Measurements from ENCODE around the gene SAPCD2. TPM values are rescaled to one million over a fixed set of nuclear protein-coding genes. Genes with fewer than 3 reads are reported as not detected.

Gene SAPCD2
- total RNA-seq, 1 experiment from 2014 or later: 29.8 TPM

DNA sequence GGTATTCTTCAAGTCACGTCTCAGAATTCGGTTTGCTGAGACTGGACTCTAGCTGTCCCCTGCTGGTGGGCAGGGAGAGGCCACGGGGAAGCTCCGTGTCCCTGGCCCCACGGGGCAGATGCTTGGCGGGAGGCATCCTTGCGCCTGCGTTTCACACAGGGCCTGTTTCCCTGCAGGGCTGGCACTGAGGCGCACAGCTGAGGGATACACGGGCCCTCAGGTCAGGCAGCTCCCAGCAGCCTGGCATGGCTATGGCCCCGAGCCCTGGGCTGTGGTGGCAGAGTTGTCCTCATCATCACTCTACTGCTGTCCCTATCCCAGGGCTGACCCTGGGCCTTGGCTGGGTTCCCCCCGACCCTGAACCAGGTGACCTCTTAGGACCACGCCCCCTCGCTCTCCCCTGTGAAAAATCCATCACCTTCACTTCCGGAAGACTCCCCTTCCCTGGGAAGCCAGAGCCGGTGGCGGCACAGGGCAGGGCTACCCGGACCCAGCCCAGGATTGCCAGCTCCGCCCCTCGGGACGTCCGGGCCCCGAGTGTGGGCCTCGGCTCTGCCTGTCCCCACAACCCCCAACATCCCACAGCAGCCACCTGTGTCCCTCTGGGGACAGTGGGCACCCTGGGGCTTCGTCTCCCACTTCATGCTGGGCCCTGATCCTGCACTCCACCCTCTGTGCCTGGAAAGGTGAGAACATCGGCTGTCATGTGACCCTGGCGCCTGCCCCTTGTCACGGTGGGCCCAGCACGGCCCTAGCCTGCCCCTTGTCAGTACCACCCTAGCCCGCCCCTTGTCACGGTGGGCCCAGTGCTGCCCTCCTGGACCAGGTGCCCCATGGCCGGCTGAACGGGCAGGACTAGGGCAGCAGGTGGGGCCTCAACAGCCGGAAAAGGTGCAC lies 39.1 kb upstream of the SAPCD2 start:
- H3K79me1 ChIP-seq (ENCODE audit: insufficient read depth, low read depth, low read length, poor library complexity, severe bottlenecking): no peaks in the 10 kb centered on the region
- H3K27ac Mint-ChIP-seq: no peak overlapping the region
- no peaks in the 10 kb centered on the region for H3K9me3 ChIP-seq (ENCODE audit: control insufficient read depth, low read depth, low read length)
- H3K23ac ChIP-seq (ENCODE audit: insufficient read length, low read depth, low read length): no peak overlapping the region
- H2AFZ ChIP-seq (ENCODE audit: low read length): no peak overlapping the region
- H3K36me3 Mint-ChIP-seq (ENCODE audit: insufficient read depth in 1 of 3, low read depth in 3 of 3): peaks cover 1 to 19% (median 5%) of the 10 kb centered on the region in 3 experiments; a peak in 5 of 7 replicates
- H3T11ph ChIP-seq (ENCODE audit: low read length): no peak overlapping the region
- no CpG with 5 or more reads among the region's 34 CpGs for WGBS (ENCODE audit: extremely low coverage, insufficient read length, low lambda C conversion rate)
- H3K14ac ChIP-seq (ENCODE audit: insufficient read depth, low read length): no peak overlapping the region
- no peak overlapping the region for H4K5ac ChIP-seq (ENCODE audit: insufficient read length, low read depth, low read length)
- TF ChIP-seq, protein P1, sequence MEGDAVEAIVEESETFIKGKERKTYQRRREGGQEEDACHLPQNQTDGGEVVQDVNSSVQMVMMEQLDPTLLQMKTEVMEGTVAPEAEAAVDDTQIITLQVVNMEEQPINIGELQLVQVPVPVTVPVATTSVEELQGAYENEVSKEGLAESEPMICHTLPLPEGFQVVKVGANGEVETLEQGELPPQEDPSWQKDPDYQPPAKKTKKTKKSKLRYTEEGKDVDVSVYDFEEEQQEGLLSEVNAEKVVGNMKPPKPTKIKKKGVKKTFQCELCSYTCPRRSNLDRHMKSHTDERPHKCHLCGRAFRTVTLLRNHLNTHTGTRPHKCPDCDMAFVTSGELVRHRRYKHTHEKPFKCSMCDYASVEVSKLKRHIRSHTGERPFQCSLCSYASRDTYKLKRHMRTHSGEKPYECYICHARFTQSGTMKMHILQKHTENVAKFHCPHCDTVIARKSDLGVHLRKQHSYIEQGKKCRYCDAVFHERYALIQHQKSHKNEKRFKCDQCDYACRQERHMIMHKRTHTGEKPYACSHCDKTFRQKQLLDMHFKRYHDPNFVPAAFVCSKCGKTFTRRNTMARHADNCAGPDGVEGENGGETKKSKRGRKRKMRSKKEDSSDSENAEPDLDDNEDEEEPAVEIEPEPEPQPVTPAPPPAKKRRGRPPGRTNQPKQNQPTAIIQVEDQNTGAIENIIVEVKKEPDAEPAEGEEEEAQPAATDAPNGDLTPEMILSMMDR (conservative IDR thresholded peaks at IDR 0.05): no peak
- no peak overlapping the region for H2BK120ac ChIP-seq (ENCODE audit: low read depth, low read length, poor library complexity, severe bottlenecking)
- H3K27ac ChIP-seq (ENCODE audit: insufficient read length, low read depth, low read length): no peak overlapping the region
- H3K23me2 ChIP-seq (ENCODE audit: insufficient read length, low read depth, low read length, poor library complexity, severe bottlenecking): no peaks in the 10 kb centered on the region
- H3K56ac ChIP-seq (ENCODE audit: insufficient read length, low read depth, low read length): no peak overlapping the region
- H2BK20ac ChIP-seq (ENCODE audit: low read depth, low read length, poor library complexity, severe bottlenecking): no peak overlapping the region
- H3K18ac ChIP-seq (ENCODE audit: insufficient read length, low read depth, low read length): no peak overlapping the region
- DNase-seq: no peak
- no peak overlapping the region; a peak in 1 of 5 replicates for H3K4me3 Mint-ChIP-seq
- no peak overlapping the region for H4K91ac ChIP-seq (ENCODE audit: insufficient read length, low read depth, low read length)
- H4K8ac ChIP-seq (replicated peaks; ENCODE audit: insufficient read length, low read depth, low read length): no peak overlapping the region
- no peak overlapping the region for H3K4ac ChIP-seq (ENCODE audit: low read depth, low read length)
- H3K9me3 Mint-ChIP-seq: no peaks in the 10 kb centered on the region
- no peaks in the 10 kb centered on the region; the same call in 1 of the 2 replicates for H3K27me3 ChIP-seq (ENCODE audit: insufficient read depth, low read length)
- H2BK15ac ChIP-seq (ENCODE audit: low read depth, low read length): no peak overlapping the region
- H4K20me1 ChIP-seq (ENCODE audit: control insufficient read depth, insufficient read depth, insufficient read length): no peaks in the 10 kb centered on the region
- H3K9ac ChIP-seq (ENCODE audit: extremely low read depth, insufficient read length, low read length): no peak overlapping the region
- H2BK12ac ChIP-seq (ENCODE audit: insufficient read length, low read depth, low read length): no peak overlapping the region
- H3K27me3 Mint-ChIP-seq (ENCODE audit: low read depth): peaks cover 10% of the 10 kb centered on the region
- no peak overlapping the region for H2AK5ac ChIP-seq (ENCODE audit: insufficient read length, low read length)
- H3K4me1 ChIP-seq (ENCODE audit: insufficient read depth, low read length): no peaks in the 10 kb centered on the region
- no peak overlapping the region for H3K4me2 ChIP-seq (ENCODE audit: insufficient read depth, insufficient read length, low read length)
- no peak overlapping the region for H2BK5ac ChIP-seq (ENCODE audit: insufficient read length, low read length)
- no peaks in the 10 kb centered on the region for H3K4me1 Mint-ChIP-seq
- H3K79me2 ChIP-seq (ENCODE audit: insufficient read depth, low read length): no peaks in the 10 kb centered on the region

Data from H9 (cell line).